ENCODE data around the gene CD22.

Gene CD22

GRCh38 chr19:35344511-35345031, 15.6 kb downstream of the CD22 start:
- Histone ChIP-seq H3K4me3 (ENCODE audit: low read length in 2 of 2) (no peak overlapping the region), H3K36me3 (ENCODE audit: control insufficient read depth in 2 of 2, insufficient read depth in 2 of 2, low read length in 2 of 2) (no peaks in the 10 kb centered on the region), H3K27ac (ENCODE audit: low read length) (no peak overlapping the region), H3K4me1 (ENCODE audit: control insufficient read depth, insufficient read depth, low read length) (no peaks in the 10 kb centered on the region), H3K9me3 (ENCODE audit: control insufficient read depth in 2 of 2, low read length in 2 of 2) (no peaks in the 10 kb centered on the region), H3K9ac (ENCODE audit: low read length in 2 of 2) (no peak overlapping the region), H3K27me3 (ENCODE audit: control insufficient read depth in 1 of 2, insufficient read depth in 2 of 2, low read length in 2 of 2) (peaks cover 3 to 5% of the 10 kb centered on the region in 2 donors)

GRCh38 chr19:35345671-35346111, 16.7 kb downstream of the CD22 start:
- Histone ChIP-seq H3K27me3 (ENCODE audit: control insufficient read depth in 1 of 2, insufficient read depth in 2 of 2, low read length in 2 of 2) (peaks cover 5 to 7% of the 10 kb centered on the region in 2 donors), H3K27ac (ENCODE audit: low read length) (no peak overlapping the region)

GRCh38 chr19:35346193-35347052, 17.4 kb downstream of the CD22 start:
- Histone ChIP-seq H3K9ac (ENCODE audit: low read length in 2 of 2) (no peak overlapping the region), H3K27me3 (ENCODE audit: control insufficient read depth in 1 of 2, insufficient read depth in 2 of 2, low read length in 2 of 2) (peaks cover 5 to 9% of the 10 kb centered on the region in 2 donors), H3K4me3 (ENCODE audit: low read length in 2 of 2) (no peak overlapping the region), H3K36me3 (ENCODE audit: control insufficient read depth in 2 of 2, insufficient read depth in 2 of 2, low read length in 2 of 2) (no peaks in the 10 kb centered on the region), H3K4me1 (ENCODE audit: control insufficient read depth, insufficient read depth, low read length) (no peaks in the 10 kb centered on the region), H3K9me3 (ENCODE audit: control insufficient read depth in 2 of 2, low read length in 2 of 2) (no peaks in the 10 kb centered on the region), H3K27ac (ENCODE audit: low read length) (no peak overlapping the region)

More at GRCh38 chr19:35345671-35346111, 16.7 kb downstream of the CD22 start:
- H3K4me1 ChIP-seq (ENCODE audit: control insufficient read depth, insufficient read depth, low read length): no peaks in the 10 kb centered on the region
- H3K4me3 ChIP-seq (ENCODE audit: low read length in 2 of 2): no peak overlapping the region
- H3K9me3 ChIP-seq (ENCODE audit: control insufficient read depth in 2 of 2, low read length in 2 of 2): no peaks in the 10 kb centered on the region
- H3K9ac ChIP-seq (ENCODE audit: low read length in 2 of 2): no peak overlapping the region
- H3K36me3 ChIP-seq (ENCODE audit: control insufficient read depth in 2 of 2, insufficient read depth in 2 of 2, low read length in 2 of 2): no peaks in the 10 kb centered on the region

- no peak within 1 kb of the TSS for H3K4me3 ChIP-seq (ENCODE audit: low read length in 2 of 2)
- peaks cover 4 to 9% of the 10 kb centered on the region in 2 donors for H3K27me3 ChIP-seq (ENCODE audit: control insufficient read depth in 1 of 2, insufficient read depth in 2 of 2, low read length in 2 of 2)
- H3K9me3 ChIP-seq (ENCODE audit: control insufficient read depth in 2 of 2, low read length in 2 of 2): no peaks in the 10 kb centered on the region
- no peak within 1 kb of the TSS for H3K9ac ChIP-seq (ENCODE audit: low read length in 2 of 2)
- no peaks in the 10 kb centered on the region for H3K4me1 ChIP-seq (ENCODE audit: control insufficient read depth, insufficient read depth, low read length)
- H3K27ac ChIP-seq (ENCODE audit: low read length): no peak within 1 kb of the TSS
- H3K36me3 ChIP-seq (ENCODE audit: control insufficient read depth in 2 of 2, insufficient read depth in 2 of 2, low read length in 2 of 2): no peaks in the 10 kb centered on the region
Measured at GRCh38 chr19:35347171-35347929, 18.4 kb downstream of the CD22 start, which contains the start of gene FFAR1. Gene FFAR1 (plus strand): TSS chr19:35347902. CDS start chr19:35351552, 3,650 bp downstream.

- H3K36me3 ChIP-seq (ENCODE audit: control insufficient read depth in 2 of 2, insufficient read depth in 2 of 2, low read length in 2 of 2): no peaks in the 10 kb centered on the region
- peaks cover 6 to 11% of the 10 kb centered on the region in 2 donors for H3K27me3 ChIP-seq (ENCODE audit: control insufficient read depth in 1 of 2, insufficient read depth in 2 of 2, low read length in 2 of 2)
- no peak overlapping the region for H3K9ac ChIP-seq (ENCODE audit: low read length in 2 of 2)
- H3K4me1 ChIP-seq (ENCODE audit: control insufficient read depth, insufficient read depth, low read length): no peaks in the 10 kb centered on the region
- no peak overlapping the region for H3K4me3 ChIP-seq (ENCODE audit: low read length in 2 of 2)
- no peaks in the 10 kb centered on the region for H3K9me3 ChIP-seq (ENCODE audit: control insufficient read depth in 2 of 2, low read length in 2 of 2)
- no peak overlapping the region for H3K27ac ChIP-seq (ENCODE audit: low read length)
Measured at GRCh38 chr19:35347930-35348298, 18.9 kb downstream of the CD22 start.

- no peak overlapping the region for H3K4me3 ChIP-seq (ENCODE audit: low read length in 2 of 2)
- no peaks in the 10 kb centered on the region for H3K4me1 ChIP-seq (ENCODE audit: control insufficient read depth, insufficient read depth, low read length)
- H3K27ac ChIP-seq (ENCODE audit: low read length): no peak overlapping the region
- H3K9me3 ChIP-seq (ENCODE audit: control insufficient read depth in 2 of 2, low read length in 2 of 2): no peaks in the 10 kb centered on the region
- no peak overlapping the region for H3K9ac ChIP-seq (ENCODE audit: low read length in 2 of 2)
- peaks cover 6 to 11% of the 10 kb centered on the region in 2 donors for H3K27me3 ChIP-seq (ENCODE audit: control insufficient read depth in 1 of 2, insufficient read depth in 2 of 2, low read length in 2 of 2)
- H3K36me3 ChIP-seq (ENCODE audit: control insufficient read depth in 2 of 2, insufficient read depth in 2 of 2, low read length in 2 of 2): no peaks in the 10 kb centered on the region
Measured at GRCh38 chr19:35348911-35349611, 20.1 kb downstream of the CD22 start.

- no peaks in the 10 kb centered on the region for H3K9me3 ChIP-seq (ENCODE audit: control insufficient read depth in 2 of 2, low read length in 2 of 2)
- no peaks in the 10 kb centered on the region for H3K36me3 ChIP-seq (ENCODE audit: control insufficient read depth in 2 of 2, insufficient read depth in 2 of 2, low read length in 2 of 2)
- no peak overlapping the region for H3K4me3 ChIP-seq (ENCODE audit: low read length in 2 of 2)
- peaks cover 6 to 10% of the 10 kb centered on the region in 2 donors for H3K27me3 ChIP-seq (ENCODE audit: control insufficient read depth in 1 of 2, insufficient read depth in 2 of 2, low read length in 2 of 2)
- H3K4me1 ChIP-seq (ENCODE audit: control insufficient read depth, insufficient read depth, low read length): no peaks in the 10 kb centered on the region
- no peak overlapping the region for H3K27ac ChIP-seq (ENCODE audit: low read length)
- H3K9ac ChIP-seq (ENCODE audit: low read length in 2 of 2): no peak overlapping the region
Measured at GRCh38 chr19:35349614-35350521, 20.9 kb downstream of the CD22 start.

- Histone ChIP-seq H3K4me1 (ENCODE audit: control insufficient read depth, insufficient read depth, low read length) (no peaks in the 10 kb centered on the region), H3K9ac (ENCODE audit: low read length in 2 of 2) (no peak overlapping the region), H3K27ac (ENCODE audit: low read length) (no peak overlapping the region), H3K9me3 (ENCODE audit: control insufficient read depth in 2 of 2, low read length in 2 of 2) (no peaks in the 10 kb centered on the region), H3K4me3 (ENCODE audit: low read length in 2 of 2) (no peak overlapping the region), H3K36me3 (ENCODE audit: control insufficient read depth in 2 of 2, insufficient read depth in 2 of 2, low read length in 2 of 2) (no peaks in the 10 kb centered on the region), H3K27me3 (ENCODE audit: control insufficient read depth in 1 of 2, insufficient read depth in 2 of 2, low read length in 2 of 2) (peaks cover 9 to 15% of the 10 kb centered on the region in 2 donors)
Measured at GRCh38 chr19:35350591-35350990, 21.6 kb downstream of the CD22 start.

GRCh38 chr19:35351411-35352176, 22.6 kb downstream of the CD22 start:
- no peaks in the 10 kb centered on the region for H3K36me3 ChIP-seq (ENCODE audit: control insufficient read depth in 2 of 2, insufficient read depth in 2 of 2, low read length in 2 of 2)
- H3K27ac ChIP-seq (ENCODE audit: low read length): no peak overlapping the region
- H3K4me1 ChIP-seq (ENCODE audit: control insufficient read depth, insufficient read depth, low read length): no peaks in the 10 kb centered on the region
- H3K4me3 ChIP-seq (ENCODE audit: low read length in 2 of 2): no peak overlapping the region
- peaks cover 11 to 17% of the 10 kb centered on the region in 2 donors for H3K27me3 ChIP-seq (ENCODE audit: control insufficient read depth in 1 of 2, insufficient read depth in 2 of 2, low read length in 2 of 2)
- H3K9me3 ChIP-seq (ENCODE audit: control insufficient read depth in 2 of 2, low read length in 2 of 2): no peaks in the 10 kb centered on the region
- no peak overlapping the region for H3K9ac ChIP-seq (ENCODE audit: low read length in 2 of 2)
